HepG2 (cell line): ENCODE data around the gene C5orf47. TPM values are rescaled to one million over a fixed set of nuclear protein-coding genes. Genes with fewer than 3 reads are reported as not detected.
A peak's percentile ranks its signal among the peaks of the same experiment; 100 is the strongest.

Experiments used
- CREB3 ChIP-seq: sonication (generic); formaldehyde crosslinking; IDR thresholded peaks from 2 replicates; pipeline ENCODE4 v1.5.0; 2020; ENCODE audit warnings: missing genetic modification reagents
- FOXP1 ChIP-seq, 2 experiments: fragments of 450-650 bp in 1 of 2; IDR thresholded peaks; 2 replicates each; pipeline ENCODE4 v1.6.1; 2017 to 2018; ENCODE audit warnings: antibody characterized with exemption in 1 of 2
- GABPB1 ChIP-seq: IDR thresholded peaks from 2 replicates; pipeline ENCODE4 v1.6.1; 2016; ENCODE audit warnings: mild to moderate bottlenecking, missing genetic modification reagents, moderate library complexity, missing compliant biosample characterization
- HIVEP1 ChIP-seq: sonication (generic); formaldehyde crosslinking; IDR thresholded peaks from 2 replicates; pipeline ENCODE4 v1.4.0; 2020; ENCODE audit warnings: mild to moderate bottlenecking, missing genetic modification reagents
- KDM1A ChIP-seq: IDR thresholded peaks from 2 replicates; pipeline ENCODE4 v1.6.1; 2016; ENCODE audit warnings: missing compliant biosample characterization
- KLF15 ChIP-seq: sonication (generic); formaldehyde crosslinking; IDR thresholded peaks from 2 replicates; pipeline ENCODE4 v1.8.1; 2023; ENCODE audit warnings: borderline replicate concordance, mild to moderate bottlenecking, inconsistent platforms, missing genetic modification reagents, mixed read lengths
- MEF2D ChIP-seq: sonication (generic); formaldehyde crosslinking; IDR thresholded peaks from 2 replicates; pipeline ENCODE4 v1.5.1; 2020; ENCODE audit warnings: mild to moderate bottlenecking, missing genetic modification reagents
- PHF5A ChIP-seq: IDR thresholded peaks from one replicate; pipeline ENCODE4 v1.6.1; 2018; ENCODE audit warnings: low read depth, missing genetic modification reagents; ENCODE audit not compliant: unreplicated experiment
- PITX1 ChIP-seq: sonication (generic); formaldehyde crosslinking; IDR thresholded peaks from 2 replicates; pipeline ENCODE4 v1.5.1; 2020; ENCODE audit warnings: mild to moderate bottlenecking, missing genetic modification reagents
- POLR2G ChIP-seq: fragments of 200-400 bp; formaldehyde crosslinking; IDR thresholded peaks from 2 replicates; pipeline ENCODE4 v1.6.1; 2018; ENCODE audit warnings: mild to moderate bottlenecking, low read depth, low read length, moderate library complexity
- RAD51 ChIP-seq: fragments of 450-650 bp; IDR thresholded peaks from 2 replicates; pipeline ENCODE4 v1.6.1; 2016; ENCODE audit warnings: borderline replicate concordance
- RBFOX2 ChIP-seq: fragments of 200-400 bp; formaldehyde crosslinking; IDR thresholded peaks from 2 replicates; pipeline ENCODE4 v1.6.1; 2017; ENCODE audit warnings: low read depth, mild to moderate bottlenecking, low read length
- RCOR2 ChIP-seq: IDR thresholded peaks from 2 replicates; pipeline ENCODE4 v1.6.1; 2016; ENCODE audit warnings: missing biosample characterization, missing genetic modification reagents
- THAP11 ChIP-seq: IDR thresholded peaks from 2 replicates; pipeline ENCODE4 v1.6.1; 2016; ENCODE audit warnings: missing biosample characterization, missing genetic modification reagents
- ZNF20 ChIP-seq: sonication (generic); formaldehyde crosslinking; IDR thresholded peaks from 2 replicates; pipeline ENCODE4 v1.4.0; 2020; ENCODE audit warnings: mild to moderate bottlenecking, moderate library complexity, missing genetic modification reagents
- ZNF317 ChIP-seq: sonication (generic); formaldehyde crosslinking; IDR thresholded peaks from 2 replicates; pipeline ENCODE4 v1.5.0; 2020; ENCODE audit warnings: mild to moderate bottlenecking, missing genetic modification reagents
- ZNF501 ChIP-seq: sonication (generic); formaldehyde crosslinking; IDR thresholded peaks from 2 replicates; pipeline ENCODE4 v1.5.1; 2020; ENCODE audit warnings: mild to moderate bottlenecking, moderate library complexity, missing genetic modification reagents
- ZNF549 ChIP-seq: sonication (generic); formaldehyde crosslinking; IDR thresholded peaks from 2 replicates; pipeline ENCODE4 v1.5.0; 2020; ENCODE audit warnings: missing genetic modification reagents
- ZNF781 ChIP-seq: sonication (generic); formaldehyde crosslinking; IDR thresholded peaks from 2 replicates; pipeline ENCODE4 v1.5.1; 2020; ENCODE audit warnings: borderline replicate concordance, mild to moderate bottlenecking, missing genetic modification reagents; ENCODE audit errors: not compliant biosample characterization
- polyA plus RNA-seq, 8 experiments: library from polyadenylated mRNA; depleted of rRNA in 3 of 8; stranded (reverse) in 7 of 8; unstranded in 1 of 8; fragments of >200 nt; fragmentation: Illumina TruSeq in 4 of 8; extraction: Trizol in 4 of 8; gene quantifications; 2 replicates each; pipeline versions ENCODE4 v1.2.1 to v1.2.3, GENCODE V29; 2011 to 2016; ENCODE audit warnings: low read depth in 4 of 8, missing spikeins in 1 of 8, mixed read lengths in 1 of 8; ENCODE audit not compliant: insufficient read depth in 1 of 8
- total RNA-seq, 5 experiments: library from RNA; depleted of rRNA; stranded (reverse); fragments of >200 nt; fragmentation: Illumina TruSeq; extraction: Trizol; gene quantifications; 2 replicates each; pipeline ENCODE4 v1.2.3, GENCODE V29; 2016; ENCODE audit warnings: low read depth in 1 of 5
- TF ChIP-seq, protein P1 (sequence below): sonication (generic); formaldehyde crosslinking; IDR thresholded peaks from 2 replicates; pipeline ENCODE4 v1.9.0; 2021; ENCODE audit warnings: mild to moderate bottlenecking, missing genetic modification reagents
- TF ChIP-seq, protein P2 (sequence below): sonication (generic); formaldehyde crosslinking; IDR thresholded peaks from 2 replicates; pipeline ENCODE4 v1.8.1; 2023; ENCODE audit warnings: mild to moderate bottlenecking, missing genetic modification reagents, borderline replicate concordance

The C5orf47 gene
- total and polyA plus RNA-seq, 2 of the 13 experiments (the other 11 are each of a cell fraction or from before 2014, with no cell fraction given), result not detected

DNA sequence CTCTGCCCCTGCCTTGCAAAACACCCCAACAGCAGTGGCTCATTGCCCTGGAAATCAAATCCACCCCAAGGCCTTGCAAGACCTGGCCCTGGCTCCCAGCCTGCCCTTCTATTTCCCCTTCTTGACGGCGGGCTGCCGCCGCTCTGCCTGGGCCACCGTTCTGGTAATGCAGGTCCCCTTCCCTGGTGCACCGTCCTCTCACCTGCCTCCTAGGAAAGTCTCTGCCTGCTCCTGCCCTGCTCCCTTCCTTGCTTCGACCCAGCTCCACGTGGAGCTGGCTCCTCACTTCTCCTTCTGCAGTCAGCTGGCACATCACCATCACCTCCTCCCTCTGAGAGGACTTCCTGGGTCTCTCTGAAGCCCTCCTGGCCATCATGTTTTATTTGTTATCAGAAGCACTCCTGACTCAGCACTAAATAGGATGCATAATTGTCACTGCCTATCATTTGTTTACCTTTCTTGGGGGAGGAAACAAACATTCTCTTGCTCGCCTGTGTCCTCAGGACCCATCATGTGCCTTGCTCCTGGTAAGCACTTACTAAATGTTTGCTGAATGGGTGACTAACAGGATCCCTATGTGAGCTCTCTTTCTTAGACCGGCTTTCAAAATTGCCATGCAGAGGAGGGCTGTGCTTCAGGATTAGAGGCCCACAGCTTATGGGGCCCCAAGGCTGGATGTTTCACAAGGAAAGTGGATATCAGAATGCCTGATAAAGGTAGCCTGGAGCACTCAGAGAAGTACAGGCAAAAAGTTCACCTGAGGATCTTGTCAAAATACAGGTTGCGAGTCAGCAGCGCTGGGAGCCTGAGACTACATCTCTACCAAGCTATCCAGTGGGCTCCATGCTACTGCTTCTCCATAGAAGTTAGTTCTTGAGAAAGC, 19.6 kb upstream of the C5orf47 start (continued):
- TF ChIP-seq MEF2D (CRISPR knock-in tag) (0 out of 2 replicates have a peak, but pooled peaks have one; percentile 35), ZNF317 (peak; percentile 74; the same call in 1 of the 2 replicates), RBFOX2 (no peak), FOXP1 (IDR thresholded peaks at IDR 0.05) (peak; percentile 94), FOXP1 (CRISPR knock-in tag; IDR thresholded peaks at IDR 0.05) (peak; percentile 98), GABPB1 (CRISPR knock-in tag) (peak; percentile 45), ZNF781 (CRISPR knock-in tag) (no peak), ZNF549 (no peak), RCOR2 (peak; percentile 79), POLR2G (peak; percentile 66), ZNF20 (CRISPR knock-in tag) (no peak), HIVEP1 (no peak), KDM1A (CRISPR knock-in tag) (no peak), CREB3 (CRISPR knock-in tag) (0 out of 2 replicates have a peak, but pooled peaks have one; percentile 39), ZNF501 (peak; percentile 73; the same call in 1 of the 2 replicates), THAP11 (CRISPR knock-in tag) (peak; percentile 68; the same call in 1 of the 2 replicates), PITX1 (CRISPR knock-in tag) (no peak), KLF15 (CRISPR knock-in tag) (no peak), PHF5A (CRISPR knock-in tag) (peak; percentile 42), RAD51 (no peak)
- TF ChIP-seq, protein P1, sequence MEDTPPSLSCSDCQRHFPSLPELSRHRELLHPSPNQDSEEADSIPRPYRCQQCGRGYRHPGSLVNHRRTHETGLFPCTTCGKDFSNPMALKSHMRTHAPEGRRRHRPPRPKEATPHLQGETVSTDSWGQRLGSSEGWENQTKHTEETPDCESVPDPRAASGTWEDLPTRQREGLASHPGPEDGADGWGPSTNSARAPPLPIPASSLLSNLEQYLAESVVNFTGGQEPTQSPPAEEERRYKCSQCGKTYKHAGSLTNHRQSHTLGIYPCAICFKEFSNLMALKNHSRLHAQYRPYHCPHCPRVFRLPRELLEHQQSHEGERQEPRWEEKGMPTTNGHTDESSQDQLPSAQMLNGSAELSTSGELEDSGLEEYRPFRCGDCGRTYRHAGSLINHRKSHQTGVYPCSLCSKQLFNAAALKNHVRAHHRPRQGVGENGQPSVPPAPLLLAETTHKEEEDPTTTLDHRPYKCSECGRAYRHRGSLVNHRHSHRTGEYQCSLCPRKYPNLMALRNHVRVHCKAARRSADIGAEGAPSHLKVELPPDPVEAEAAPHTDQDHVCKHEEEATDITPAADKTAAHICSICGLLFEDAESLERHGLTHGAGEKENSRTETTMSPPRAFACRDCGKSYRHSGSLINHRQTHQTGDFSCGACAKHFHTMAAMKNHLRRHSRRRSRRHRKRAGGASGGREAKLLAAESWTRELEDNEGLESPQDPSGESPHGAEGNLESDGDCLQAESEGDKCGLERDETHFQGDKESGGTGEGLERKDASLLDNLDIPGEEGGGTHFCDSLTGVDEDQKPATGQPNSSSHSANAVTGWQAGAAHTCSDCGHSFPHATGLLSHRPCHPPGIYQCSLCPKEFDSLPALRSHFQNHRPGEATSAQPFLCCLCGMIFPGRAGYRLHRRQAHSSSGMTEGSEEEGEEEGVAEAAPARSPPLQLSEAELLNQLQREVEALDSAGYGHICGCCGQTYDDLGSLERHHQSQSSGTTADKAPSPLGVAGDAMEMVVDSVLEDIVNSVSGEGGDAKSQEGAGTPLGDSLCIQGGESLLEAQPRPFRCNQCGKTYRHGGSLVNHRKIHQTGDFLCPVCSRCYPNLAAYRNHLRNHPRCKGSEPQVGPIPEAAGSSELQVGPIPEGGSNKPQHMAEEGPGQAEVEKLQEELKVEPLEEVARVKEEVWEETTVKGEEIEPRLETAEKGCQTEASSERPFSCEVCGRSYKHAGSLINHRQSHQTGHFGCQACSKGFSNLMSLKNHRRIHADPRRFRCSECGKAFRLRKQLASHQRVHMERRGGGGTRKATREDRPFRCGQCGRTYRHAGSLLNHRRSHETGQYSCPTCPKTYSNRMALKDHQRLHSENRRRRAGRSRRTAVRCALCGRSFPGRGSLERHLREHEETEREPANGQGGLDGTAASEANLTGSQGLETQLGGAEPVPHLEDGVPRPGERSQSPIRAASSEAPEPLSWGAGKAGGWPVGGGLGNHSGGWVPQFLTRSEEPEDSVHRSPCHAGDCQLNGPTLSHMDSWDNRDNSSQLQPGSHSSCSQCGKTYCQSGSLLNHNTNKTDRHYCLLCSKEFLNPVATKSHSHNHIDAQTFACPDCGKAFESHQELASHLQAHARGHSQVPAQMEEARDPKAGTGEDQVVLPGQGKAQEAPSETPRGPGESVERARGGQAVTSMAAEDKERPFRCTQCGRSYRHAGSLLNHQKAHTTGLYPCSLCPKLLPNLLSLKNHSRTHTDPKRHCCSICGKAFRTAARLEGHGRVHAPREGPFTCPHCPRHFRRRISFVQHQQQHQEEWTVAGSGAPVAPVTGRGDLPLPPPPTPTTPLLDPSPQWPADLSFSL, result no peak
- TF ChIP-seq, protein P2, sequence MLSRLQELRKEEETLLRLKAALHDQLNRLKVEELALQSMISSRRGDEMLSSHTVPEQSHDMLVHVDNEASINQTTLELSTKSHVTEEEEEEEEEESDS (CRISPR knock-in tag), result no peak
